ENCODE measurements around the gene EHF.

- TF ChIP-seq CTCF (optimal IDR thresholded peaks at IDR 0.05 in 1 of 3, IDR thresholded peaks at IDR 0.05 in 1 of 3, conservative IDR thresholded peaks at IDR 0.05 in 1 of 3; ENCODE audit: extremely low read depth in 1 of 3, insufficient read depth in 2 of 3, low read length in 3 of 3) = no peak
- TF ChIP-seq EZH2 (IDR thresholded peaks at IDR 0.05; ENCODE audit: low read length) = no peak
Measured at GRCh38 chr11:34671946-34672345, 51.1 kb downstream of the EHF start.

Measured in keratinocyte (primary cell).